HepG2 (cell line): ENCODE measurements around the gene KLHL21.

Source experiments
- CTCF ChIP-seq: sonication (generic); formaldehyde crosslinking; IDR thresholded peaks from 2 replicates; pipeline ENCODE4 v1.5.0; 2020; ENCODE audit warnings: mild to moderate bottlenecking, missing genetic modification reagents, moderate library complexity
- GLI4 ChIP-seq: sonication (generic); formaldehyde crosslinking; IDR thresholded peaks from 2 replicates; pipeline ENCODE4 v1.5.1; 2020; ENCODE audit warnings: missing genetic modification reagents, mild to moderate bottlenecking, moderate library complexity, borderline replicate concordance

GRCh38 chr1:6593810-6594209, 8.9 kb downstream of the KLHL21 start:
- TF ChIP-seq GLI4 (CRISPR knock-in tag), result no peak
- TF ChIP-seq CTCF (CRISPR knock-in tag), result no peak
